Measurements from ENCODE around the gene KIF26A.
"Not testable (repeated sequence)": the region's sequence is repeated elsewhere in the genome, so short reads cannot be mapped to it uniquely, and the experiment has no call there.

KIF26A gene

GRCh38 chr14:104145826-104146601, 7.6 kb downstream of the KIF26A start:
- no peak for DNase-seq

- DNase-seq: no peak
These were observed 8.4 kb downstream of the KIF26A start for GRCh38 chr14:104146651-104147345.

GRCh38 chr14:104147346-104148125, 9.1 kb downstream of the KIF26A start:
- no peak for DNase-seq

GRCh38 chr14:104148433-104149277, 10.3 kb downstream of the KIF26A start:
- DNase-seq: no peak

DNA sequence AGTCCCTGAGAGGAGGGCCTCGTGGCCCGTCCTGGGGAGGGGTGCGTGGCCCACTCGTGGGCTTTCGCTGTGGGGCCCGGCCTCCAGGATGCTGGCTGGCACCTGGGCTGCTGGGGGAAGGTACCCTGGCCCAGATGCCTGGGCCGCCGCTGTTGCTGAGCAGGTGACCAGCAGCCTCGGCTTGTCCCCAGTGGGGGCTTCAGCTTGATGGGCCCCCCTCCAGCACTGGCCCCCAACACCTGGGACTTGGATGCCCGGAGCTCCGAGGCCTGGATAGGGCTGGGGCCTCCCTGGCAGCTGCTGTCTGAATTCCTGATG, 10.8 kb downstream of the KIF26A start:
- DNase-seq: no peak

DNA sequence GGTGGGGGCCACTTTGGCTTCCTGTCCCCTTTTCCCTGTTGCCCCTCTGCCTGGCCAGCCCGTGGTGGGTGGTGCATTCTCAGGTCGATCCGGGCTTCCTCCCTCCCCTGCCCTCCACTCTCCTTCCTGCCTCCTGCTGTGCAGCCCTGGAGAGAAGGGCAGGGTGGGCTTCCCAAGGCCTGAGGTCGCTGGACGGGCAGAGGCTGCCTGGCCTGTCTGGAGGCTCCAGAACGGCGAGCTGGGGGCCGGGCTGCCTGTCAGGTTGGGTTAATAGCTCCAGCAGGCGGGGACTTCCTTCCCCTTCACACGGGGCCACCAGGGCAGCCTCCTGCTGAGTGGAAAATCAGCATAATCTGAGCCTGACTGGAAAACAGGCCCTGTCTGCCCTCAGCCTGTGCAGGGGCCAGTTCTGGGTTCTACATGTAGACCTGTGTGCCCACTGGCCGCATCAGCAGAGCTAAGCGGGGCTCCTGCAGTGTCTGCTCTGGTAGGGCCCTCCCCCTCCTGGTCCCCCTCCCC, 11.3 kb downstream of the KIF26A start:
- no peak for DNase-seq

DNA sequence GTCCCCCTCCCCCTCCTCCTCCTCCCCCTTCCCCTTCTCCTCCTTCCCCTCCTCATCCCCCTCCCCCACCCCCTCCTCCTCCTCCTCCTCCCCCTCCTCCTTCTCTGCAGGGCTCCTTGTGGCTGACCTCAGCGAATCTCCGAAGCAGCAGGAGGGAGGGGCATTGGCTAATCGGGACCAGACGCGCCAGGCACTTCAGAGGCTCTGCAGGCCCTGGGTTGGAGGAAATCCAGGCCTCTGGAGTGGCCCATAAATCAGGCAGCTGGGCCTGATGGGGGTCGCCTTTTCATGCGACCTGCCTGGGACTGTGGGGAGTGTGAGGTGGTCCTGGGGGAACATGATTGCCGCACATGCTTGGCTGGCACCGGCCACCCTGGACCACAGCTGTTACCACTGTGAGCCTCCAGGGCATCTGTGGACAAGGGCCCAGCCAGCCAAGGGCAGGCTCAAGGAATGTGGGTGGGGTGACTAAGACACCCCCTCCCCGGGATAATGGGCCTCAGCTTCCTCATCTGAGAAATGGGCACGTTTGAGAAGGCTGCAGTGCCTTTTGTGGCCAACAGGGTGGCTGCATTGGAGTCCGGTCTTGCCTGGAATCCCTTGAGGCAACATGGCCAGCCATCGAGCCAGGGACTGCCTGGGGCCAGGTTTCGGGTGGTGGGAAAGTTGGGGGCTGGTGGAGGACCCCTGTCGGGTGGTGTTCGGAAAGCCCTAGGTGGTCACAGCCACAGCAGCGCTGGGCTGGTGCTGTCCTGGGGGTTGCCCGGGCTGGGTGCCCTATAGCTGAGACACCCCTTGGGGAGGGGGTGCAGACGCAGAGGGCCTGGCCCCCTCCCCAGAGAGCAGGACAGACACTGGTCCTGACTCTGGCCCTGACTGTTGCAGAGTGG, 12.0 kb downstream of the KIF26A start:
- DNase-seq: no peak

DNA sequence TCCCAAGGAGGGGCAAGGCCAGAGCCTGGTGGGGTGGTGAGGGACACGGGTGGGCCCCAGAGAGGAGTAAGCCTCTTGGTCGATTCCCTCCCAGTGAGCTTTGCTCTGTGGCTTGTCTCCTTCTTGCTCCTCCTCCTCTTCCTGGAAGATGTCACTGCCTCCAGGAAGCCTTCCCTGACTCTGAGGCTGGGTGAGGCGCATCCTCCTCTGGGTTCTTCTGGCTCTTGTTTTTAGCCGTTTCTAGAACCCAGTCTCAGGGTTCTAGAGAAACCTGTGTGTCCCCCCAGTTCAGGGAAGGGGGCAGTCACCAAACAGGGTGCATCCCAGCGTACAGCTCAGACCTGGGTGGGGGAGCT, 12.6 kb downstream of the KIF26A start:
- DNase-seq: no peak

DNA sequence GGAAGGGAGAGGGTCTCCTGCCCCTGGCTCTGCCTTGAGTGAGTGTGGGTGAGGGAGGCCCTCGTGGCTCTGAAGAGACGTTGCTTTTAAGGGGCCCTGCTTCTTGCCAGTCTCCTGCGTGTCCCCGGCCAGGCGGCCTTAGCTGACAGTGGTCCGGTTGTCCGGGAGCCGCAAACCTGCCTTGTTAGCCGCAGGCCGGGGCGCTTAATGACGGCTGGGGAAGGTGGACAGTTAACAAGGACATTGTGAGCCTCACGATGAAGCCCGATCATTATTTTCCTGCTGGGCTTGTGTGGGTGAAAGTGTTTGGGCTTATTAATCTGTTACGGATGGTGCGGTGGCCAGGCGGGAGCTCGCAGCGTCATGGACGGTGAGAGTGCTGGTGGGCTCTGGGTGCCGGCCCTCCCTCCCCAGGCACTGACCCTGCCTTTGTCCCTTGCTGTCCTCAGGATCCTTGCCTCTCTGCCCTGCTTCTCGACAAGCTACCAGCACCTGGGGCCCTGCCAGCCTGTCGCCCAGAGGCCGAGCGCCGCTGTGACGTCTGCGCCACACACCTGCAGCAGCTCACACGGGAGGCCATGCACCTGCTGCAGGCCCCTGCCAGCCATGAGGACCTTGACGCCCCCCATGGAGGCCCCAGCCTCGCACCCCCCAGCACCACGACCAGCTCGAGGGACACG, 13.3 kb downstream of the KIF26A start:
- no peak for DNase-seq

DNA sequence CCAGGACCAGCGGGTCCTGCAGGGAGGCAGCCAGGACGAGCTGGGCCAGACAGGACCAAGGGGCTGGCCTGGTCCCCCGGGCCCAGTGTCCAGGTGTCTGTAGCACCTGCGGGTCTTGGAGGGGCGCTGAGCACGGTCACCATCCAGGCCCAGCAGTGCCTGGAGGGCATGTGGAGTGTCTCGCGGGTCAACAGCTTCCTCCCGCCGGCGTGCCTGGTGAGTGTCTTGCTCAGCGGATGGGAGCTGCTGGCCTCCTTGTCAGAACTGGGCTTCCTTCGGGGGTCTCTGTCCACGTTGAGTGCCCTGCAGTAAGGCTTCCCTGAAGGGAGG, 13.8 kb downstream of the KIF26A start:
- DNase-seq: no peak

- no peak for DNase-seq
These were observed 14.5 kb downstream of the KIF26A start for GRCh38 chr14:104152686-104153393.

DNA sequence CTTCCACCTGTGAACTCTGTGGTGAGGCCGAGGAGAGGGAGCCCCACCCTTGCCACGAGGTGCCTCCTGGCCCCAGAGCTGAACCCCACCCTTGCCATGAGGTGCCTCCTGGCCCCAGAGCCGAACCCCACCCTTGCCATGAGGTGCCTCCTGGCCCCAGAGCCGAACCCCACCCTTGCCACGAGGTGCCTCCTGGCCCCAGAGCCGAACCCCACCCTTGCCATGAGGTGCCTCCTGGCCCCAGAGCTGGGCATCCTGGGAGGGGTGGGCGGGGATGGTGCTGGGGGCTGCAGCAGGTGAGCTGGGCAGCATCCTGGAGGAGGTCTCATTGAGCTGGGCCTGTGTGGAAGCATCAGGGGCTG, 15.0 kb downstream of the KIF26A start:
- not testable (repeated sequence) for DNase-seq

DNA sequence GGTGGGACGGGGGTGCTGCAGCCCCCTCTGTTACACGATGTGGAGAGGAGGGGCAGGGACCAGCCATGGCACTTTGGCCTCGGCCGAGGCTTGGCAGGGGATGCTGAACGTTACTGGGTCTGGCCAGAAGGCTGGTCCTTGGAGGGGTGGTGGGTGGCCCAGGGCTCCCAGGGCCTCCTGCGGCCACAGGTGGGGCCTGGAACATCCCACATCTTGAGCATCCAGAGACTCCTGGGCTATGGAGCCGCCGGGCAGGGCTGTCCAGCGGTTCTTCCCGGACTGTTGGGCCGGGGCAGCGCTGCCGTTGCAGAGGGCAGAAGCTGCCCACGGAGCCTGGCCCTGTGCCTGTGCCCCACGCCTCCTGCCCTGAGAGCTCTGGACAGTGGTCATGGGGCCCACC, 15.9 kb downstream of the KIF26A start:
- no peak for DNase-seq

- DNase-seq: no peak
These were observed 17.1 kb downstream of the KIF26A start for GRCh38 chr14:104155513-104155912.

DNA sequence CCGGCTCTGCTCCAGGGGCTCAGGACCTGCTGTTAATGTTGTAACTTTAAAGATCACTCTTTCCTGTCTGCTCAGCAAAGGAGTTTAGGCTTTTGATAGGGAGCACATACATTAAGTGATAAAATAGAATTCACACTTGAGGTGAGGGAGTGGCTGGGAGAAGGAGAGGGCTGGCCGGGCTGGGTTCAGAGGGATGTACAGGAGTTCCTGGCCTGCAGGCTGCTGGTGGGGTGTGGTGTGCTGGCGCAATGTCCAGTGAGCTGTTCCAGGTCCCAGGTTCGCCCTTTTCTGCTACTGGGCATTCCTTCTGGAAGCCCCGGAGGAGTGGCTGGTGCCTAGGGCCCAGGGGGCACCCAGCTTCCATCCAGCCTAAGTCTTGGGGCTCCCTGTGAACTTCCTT, 17.8 kb downstream of the KIF26A start:
- no peak for DNase-seq

DNA sequence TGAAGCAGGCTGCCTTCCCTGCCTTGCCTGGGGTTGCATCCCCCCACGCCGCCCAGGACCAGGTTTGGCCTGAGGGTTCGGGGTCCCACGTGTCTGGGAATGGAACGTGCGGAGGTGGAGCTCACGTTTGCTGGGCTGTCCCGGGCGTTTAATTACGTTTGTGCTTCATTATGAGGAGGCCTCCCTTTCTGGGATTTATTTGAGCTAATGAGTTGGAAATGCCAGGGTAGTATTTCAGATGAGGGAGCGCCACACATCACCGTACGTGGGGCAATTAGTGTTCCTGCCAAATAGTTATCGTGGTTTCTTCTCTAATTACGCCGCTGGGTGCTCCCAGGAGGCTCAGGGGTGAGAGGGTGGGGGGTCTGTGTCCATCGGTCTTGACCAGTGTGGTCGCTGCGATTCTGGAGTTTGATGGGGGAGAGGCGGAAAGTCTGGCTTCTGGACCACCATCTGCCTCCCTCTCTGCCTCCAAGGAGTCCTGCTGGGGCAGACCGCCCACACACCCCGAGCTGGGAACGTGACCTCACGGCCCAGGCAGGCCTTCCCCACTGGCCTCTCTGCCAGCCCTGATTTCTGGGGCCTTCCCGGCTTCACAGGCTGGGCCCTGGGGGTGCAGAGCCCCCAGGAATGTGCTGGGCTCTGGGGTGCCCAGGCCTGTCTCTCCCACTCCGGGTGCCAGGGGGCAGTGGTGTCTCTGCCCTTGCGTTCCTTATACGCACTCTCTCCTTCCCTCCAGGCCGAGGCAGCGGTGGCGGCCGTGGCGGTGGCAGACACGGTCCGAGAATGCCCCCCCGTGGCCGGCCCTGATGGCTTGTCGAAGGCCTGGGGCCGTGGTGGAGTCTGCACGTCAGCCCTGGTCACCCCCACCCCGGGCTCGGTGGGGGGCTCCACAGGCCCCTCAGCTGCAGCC, 18.9 kb downstream of the KIF26A start:
- DNase-seq: no peak

DNA sequence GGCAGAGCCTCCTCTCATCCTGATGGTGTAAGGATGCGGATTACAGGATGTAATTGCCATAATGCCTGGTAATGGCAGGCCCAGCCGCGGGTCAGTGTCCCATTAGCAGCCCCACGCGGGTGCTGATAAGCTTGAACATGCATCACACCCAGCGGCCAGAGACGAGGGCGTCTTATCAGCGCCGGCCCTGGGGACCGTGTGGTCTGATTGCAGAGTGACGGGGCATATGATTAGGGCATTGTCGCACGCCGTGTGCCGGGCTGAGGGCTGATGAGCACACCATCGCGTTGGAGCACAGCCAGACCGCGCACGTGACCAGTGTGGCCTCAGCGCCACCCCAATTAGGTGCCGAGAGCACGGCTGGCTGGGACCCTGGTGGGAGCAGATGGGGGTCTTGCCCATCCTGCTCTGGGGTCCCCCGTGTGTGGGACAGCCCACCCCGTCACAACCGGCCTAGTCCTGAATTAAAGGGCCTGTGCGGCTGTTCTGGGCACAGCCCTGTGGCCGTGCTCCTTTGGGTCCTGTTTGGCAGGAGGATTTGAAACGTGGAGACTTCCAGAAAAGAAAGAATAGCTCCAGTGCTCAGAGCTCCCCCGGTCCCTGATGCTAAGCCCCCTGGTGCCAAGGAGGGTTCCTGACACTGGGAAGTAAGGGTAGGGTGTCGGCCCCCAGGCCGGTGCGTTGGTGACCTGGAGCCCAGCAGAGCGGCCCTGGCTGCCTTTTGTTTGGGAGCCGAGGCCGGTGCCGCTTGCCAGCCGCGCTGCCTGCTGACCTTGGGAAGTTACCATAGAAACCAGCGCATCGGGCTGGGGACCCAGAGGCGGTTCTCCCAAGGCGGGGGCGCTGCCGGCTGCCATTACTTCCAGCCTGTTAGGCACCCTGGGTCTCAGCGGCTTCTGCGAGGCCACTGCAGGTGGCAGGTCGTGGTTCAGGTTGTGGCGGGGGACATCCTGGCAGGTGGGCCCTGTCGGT, 20.7 kb downstream of the KIF26A start:
- DNase-seq: no peak

- DNase-seq: no peak
These were observed 21.6 kb downstream of the KIF26A start for GRCh38 chr14:104159990-104160389.
